Transverse colon (tissue), 4 donors: Measurements from ENCODE around the gene ABHD16A. TPM values are rescaled to one million over a fixed set of nuclear protein-coding genes. Genes with fewer than 3 reads are reported as not detected.

Source experiments
- DNase-seq: peaks from one replicate; pipeline ENCODE4 v3.0.0-alpha.2; 2019
- H3K27ac ChIP-seq, 4 donors: fragments of 200-600 bp; sonication (generic); 2 replicates each; pipeline ENCODE4 v1.5.1; 2016 to 2018; ENCODE audit warnings: inconsistent platforms in 4 of 4
- H3K27me3 ChIP-seq: fragments of 200-600 bp; sonication (generic); 2 replicates; pipeline ENCODE4 v1.5.1; 2017; ENCODE audit warnings: inconsistent platforms
- H3K36me3 ChIP-seq, 4 donors: fragments of 200-600 bp; sonication (generic); 2 replicates each; pipeline ENCODE4 v1.5.1; 2017 to 2019; ENCODE audit warnings: inconsistent platforms in 4 of 4
- H3K4me1 ChIP-seq, 4 donors: fragments of 200-600 bp; sonication (generic); 2 replicates each; pipeline ENCODE4 v1.5.1; 2017 to 2020; ENCODE audit warnings: inconsistent platforms in 4 of 4
- H3K4me3 ChIP-seq, 4 donors: fragments of 200-600 bp; sonication (generic); 1 replicate in 1 of 4; 2 replicates in 3 of 4; pipeline versions ENCODE4 v1.5.1 to v1.6.1; 2017 to 2019; ENCODE audit warnings: inconsistent platforms in 4 of 4
- H3K9me3 ChIP-seq, 2 donors: fragments of 200-600 bp; sonication (generic); 2 replicates each; pipeline ENCODE4 v1.5.1; 2017 to 2019; ENCODE audit warnings: inconsistent platforms in 2 of 2
- EP300 ChIP-seq: sonication (generic); formaldehyde crosslinking; IDR thresholded peaks from one replicate; pipeline ENCODE4 v1.6.1; 2017; ENCODE audit warnings: antibody characterized with exemption, low read depth
- POLR2A ChIP-seq: fragments of 450-650 bp; IDR thresholded peaks from one replicate; pipeline ENCODE4 v1.6.1; 2016; ENCODE audit warnings: antibody characterized with exemption, mild to moderate bottlenecking, moderate library complexity
- POLR2AphosphoS5 ChIP-seq, 3 donors: sonication (generic); formaldehyde crosslinking; IDR thresholded peaks; one replicate each; pipeline ENCODE4 v1.6.1; 2016; ENCODE audit warnings: antibody characterized with exemption in 3 of 3
- WGBS, 2 donors: methylation state at CpG; one replicate each; pipeline ENCODE4 v1.1.5; 2018; ENCODE audit warnings: low coverage in 1 of 2; 5-methylcytosine and 5-hydroxymethylcytosine counted together
- in situ Hi-C, 4 donors: fragments of 200-750 bp; cut with MboI; loops; one replicate each; pipeline versions ENCODE4 v1.15.0 to v1.15.1; 2017; ENCODE audit warnings: low sequenced_read_pairs in 3 of 4, low pct_ligation_motif_present in 1 of 4, low pct_unique_long_range_greater_than_20kb in 1 of 4
- intact Hi-C: fragments of 100-400 bp; cut with DNase I; formaldehyde crosslinking; loops from one replicate; pipeline ENCODE4 v1.15.1; 2023; ENCODE audit warnings: low total_unique reads
- total RNA-seq, 4 donors: library from RNA; depleted of rRNA; stranded (reverse); fragments of >200 nt; gene quantifications; one replicate each; pipeline ENCODE4 v1.1.0, GENCODE V29; 2016
- TF ChIP-seq, protein P1 (sequence below), 5 experiments: fragments of 200-600 bp in 3 of 5; fragments of 450-650 bp in 2 of 5; sonication (generic) in 3 of 5; IDR thresholded peaks; 1 replicate in 2 of 5; 2 replicates in 3 of 5; pipeline ENCODE4 v1.5.1; 2016 to 2017; ENCODE audit warnings: antibody characterized with exemption in 5 of 5, inconsistent platforms in 3 of 5, mild to moderate bottlenecking in 2 of 5, moderate library complexity in 1 of 5

ABHD16A gene
- total RNA-seq, 4 donors from 2014 or later = 45.4 to 72.8 (median 67.4) TPM

GRCh38 chr6:31654574-31655348, 48.4 kb downstream of the ABHD16A start:
- in situ Hi-C loops = no loop called here
- WGBS, 2 donors = 88 to 91% methylated on average over 3 to 8 of the region's 8 CpGs

DNA sequence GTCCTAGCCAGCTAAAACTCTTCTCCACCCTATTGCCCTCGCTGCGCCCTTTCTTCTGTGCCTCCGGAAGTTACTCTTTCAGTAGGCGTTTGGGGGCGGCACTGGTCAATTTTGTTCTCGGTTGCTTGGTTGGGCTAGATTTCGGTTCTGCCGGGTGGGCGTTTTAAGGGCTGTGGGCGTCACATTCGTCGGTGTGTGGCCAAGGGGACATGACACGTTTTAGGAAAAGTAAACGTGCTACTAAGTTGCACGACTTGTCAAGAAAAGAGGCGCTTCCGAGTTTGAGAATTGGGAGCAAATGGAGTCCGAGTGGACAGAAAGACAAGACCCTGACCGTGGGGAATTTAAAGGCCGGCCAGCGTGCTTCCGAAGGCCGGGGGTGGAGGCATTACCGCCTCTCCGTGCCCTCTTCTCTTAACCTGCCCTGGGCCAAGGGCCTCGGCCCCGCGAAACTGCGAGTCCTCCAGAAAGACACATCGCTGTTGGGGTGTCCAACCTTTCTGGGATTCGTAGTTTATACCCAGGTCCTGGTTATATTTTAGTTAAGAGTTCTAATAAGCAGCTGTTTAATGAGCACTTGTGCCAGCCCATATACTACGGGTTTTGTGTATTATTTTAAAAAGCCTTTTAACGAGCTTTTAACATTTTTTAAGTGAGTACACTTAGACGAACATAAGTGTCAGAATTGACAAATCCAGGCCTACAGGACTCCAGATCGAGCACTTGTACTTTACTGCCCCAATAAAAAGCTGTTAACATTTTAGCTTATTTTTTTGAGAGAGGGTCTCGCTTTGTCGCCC, 50.0 kb downstream of the ABHD16A start:
- TF ChIP-seq POLR2AphosphoS5 (IDR thresholded peaks at IDR 0.05) (peak; percentile 1 to 89 (median 87)), POLR2A (peak; percentile 83), EP300 (no peak)
- TF ChIP-seq, protein P1, sequence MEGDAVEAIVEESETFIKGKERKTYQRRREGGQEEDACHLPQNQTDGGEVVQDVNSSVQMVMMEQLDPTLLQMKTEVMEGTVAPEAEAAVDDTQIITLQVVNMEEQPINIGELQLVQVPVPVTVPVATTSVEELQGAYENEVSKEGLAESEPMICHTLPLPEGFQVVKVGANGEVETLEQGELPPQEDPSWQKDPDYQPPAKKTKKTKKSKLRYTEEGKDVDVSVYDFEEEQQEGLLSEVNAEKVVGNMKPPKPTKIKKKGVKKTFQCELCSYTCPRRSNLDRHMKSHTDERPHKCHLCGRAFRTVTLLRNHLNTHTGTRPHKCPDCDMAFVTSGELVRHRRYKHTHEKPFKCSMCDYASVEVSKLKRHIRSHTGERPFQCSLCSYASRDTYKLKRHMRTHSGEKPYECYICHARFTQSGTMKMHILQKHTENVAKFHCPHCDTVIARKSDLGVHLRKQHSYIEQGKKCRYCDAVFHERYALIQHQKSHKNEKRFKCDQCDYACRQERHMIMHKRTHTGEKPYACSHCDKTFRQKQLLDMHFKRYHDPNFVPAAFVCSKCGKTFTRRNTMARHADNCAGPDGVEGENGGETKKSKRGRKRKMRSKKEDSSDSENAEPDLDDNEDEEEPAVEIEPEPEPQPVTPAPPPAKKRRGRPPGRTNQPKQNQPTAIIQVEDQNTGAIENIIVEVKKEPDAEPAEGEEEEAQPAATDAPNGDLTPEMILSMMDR (IDR thresholded peaks at IDR 0.05) = no peak
- intact Hi-C loops = loop anchor here (5.0 kb wide), 1 partner anchor 499 kb away; the partner anchor contains the start of genes PPT2 and PRRT1
- in situ Hi-C loops = no loop called here
- Histone ChIP-seq H3K27ac (peak overlapping the region; percentile 91 to 99 (median 94)), H3K4me3 (peak overlapping the region; percentile 28 to 75 (median 56)), H3K27me3 (no peaks in the 10 kb centered on the region), H3K36me3 (peaks cover 0 to 23% (median 7%) of the 10 kb centered on the region in 4 donors), H3K9me3 (no peaks in the 10 kb centered on the region), H3K4me1 (peaks cover 5 to 45% (median 26%) of the 10 kb centered on the region in 4 donors)
- 6% methylated on average over 12 to 37 of the region's 37 CpGs for WGBS, 2 donors
- DNase-seq = peak; percentile 91

More at GRCh38 chr6:31654574-31655348, 48.4 kb downstream of the ABHD16A start:
- peaks cover 0 to 7% (median 0%) of the 10 kb centered on the region in 4 donors for H3K36me3 ChIP-seq
- DNase-seq = no peak
- intact Hi-C loops = loop anchor here (5.0 kb wide), 1 partner anchor 498 kb away; the partner anchor contains the start of genes PPT2 and PRRT1
- H3K9me3 ChIP-seq = no peaks in the 10 kb centered on the region
- H3K27me3 ChIP-seq = no peaks in the 10 kb centered on the region
- TF ChIP-seq, protein P1 (IDR thresholded peaks at IDR 0.05) = no peak
- TF ChIP-seq EP300 = no peak
- H3K4me1 ChIP-seq = peaks cover 20 to 62% (median 41%) of the 10 kb centered on the region in 4 donors
- H3K27ac ChIP-seq = no peak overlapping the region
- no peak overlapping the region for H3K4me3 ChIP-seq

DNA sequence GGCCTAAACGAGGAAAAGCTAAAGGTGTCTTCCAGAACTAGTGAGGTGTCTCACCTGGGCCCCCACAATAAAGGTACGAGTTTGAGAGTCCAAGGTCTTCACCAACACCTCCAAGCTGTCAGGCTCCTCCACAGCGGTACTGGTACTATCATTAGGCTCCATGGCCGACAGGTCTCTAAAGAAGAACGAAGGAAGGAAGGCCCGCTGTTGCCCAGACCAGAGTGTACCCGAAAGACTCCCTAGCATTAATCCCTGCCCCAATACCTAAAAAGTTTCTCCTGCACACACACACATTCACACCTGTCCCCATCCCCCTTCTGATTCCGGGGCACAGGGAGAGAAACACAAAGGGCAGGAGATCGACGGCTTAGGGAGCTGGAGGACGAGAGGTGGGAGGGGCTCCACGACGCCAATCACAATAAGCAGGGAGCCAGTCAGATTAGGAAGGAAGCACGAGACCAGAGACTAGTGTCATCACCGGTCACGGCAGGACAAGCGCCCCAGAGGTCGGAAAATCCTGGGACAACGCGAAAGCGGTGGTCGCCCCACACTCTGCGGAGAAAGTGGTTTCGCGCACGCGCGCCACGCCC, 51.4 kb downstream of the ABHD16A start:
- peak; percentile 80 for DNase-seq
- peak overlapping the region; percentile 52 to 93 (median 67) for H3K4me3 ChIP-seq
- intact Hi-C loops = loop anchor here (5.0 kb wide), 1 partner anchor 501 kb away; the partner anchor contains the start of genes PPT2 and PRRT1
- WGBS, 2 donors = 2 to 9% methylated on average over 4 to 28 of the region's 29 CpGs
- H3K27me3 ChIP-seq = no peaks in the 10 kb centered on the region
- in situ Hi-C loops = no loop called here
- H3K4me1 ChIP-seq = peaks cover 5 to 35% (median 18%) of the 10 kb centered on the region in 4 donors
- H3K27ac ChIP-seq = peak overlapping the region; percentile 91 to 99 (median 94)
- no peaks in the 10 kb centered on the region for H3K9me3 ChIP-seq
- H3K36me3 ChIP-seq = peaks cover 0 to 38% (median 14%) of the 10 kb centered on the region in 4 donors
- TF ChIP-seq, protein P1 (IDR thresholded peaks at IDR 0.05) = no peak
- TF ChIP-seq POLR2AphosphoS5 (IDR thresholded peaks at IDR 0.05) = peak; percentile 35 to 66 (median 39)

GRCh38 chr6:31645325-31645724, 57.8 kb downstream of the ABHD16A start:
- no peaks in the 10 kb centered on the region for H3K9me3 ChIP-seq
- WGBS, 2 donors = 96 to 97% methylated on average over 5 to 9 of the region's 9 CpGs
- in situ Hi-C loops (no loop called here), intact Hi-C loops (no loop called here)
- DNase-seq = no peak
- H3K36me3 ChIP-seq = peaks cover 0 to 87% (median 42%) of the 10 kb centered on the region in 4 donors
- no peaks in the 10 kb centered on the region for H3K27me3 ChIP-seq
- H3K4me1 ChIP-seq = peaks cover 0 to 2% (median 0%) of the 10 kb centered on the region in 4 donors
- H3K4me3 ChIP-seq = no peak overlapping the region
- H3K27ac ChIP-seq = no peak overlapping the region
- TF ChIP-seq, protein P1 (IDR thresholded peaks at IDR 0.05) = no peak
- TF ChIP-seq POLR2A = no peak
- no peak for TF ChIP-seq EP300
- TF ChIP-seq POLR2AphosphoS5 (IDR thresholded peaks at IDR 0.05) = no peak
